ENCODE data around the gene ZG16. TPM values are rescaled to one million over a fixed set of nuclear protein-coding genes. Genes with fewer than 3 reads are reported as not detected.

ZG16 gene
- total and polyA plus RNA-seq, 9 of the 15 experiments (the other 6 are each of a cell fraction or from before 2014, with no cell fraction given), result 0.04 TPM; not detected in 8

GRCh38 chr16:29763326-29763725 lies 14.7 kb upstream of the ZG16 start:
- Histone ChIP-seq H3K79me2 (ENCODE audit: control insufficient read depth, insufficient read depth, low read length) (no peaks in the 10 kb centered on the region), H3K9ac (ENCODE audit: insufficient read depth in 1 of 2, low read depth in 2 of 2, low read length in 2 of 2) (no peak overlapping the region), H3K27me3 (ENCODE audit: control insufficient read depth in 2 of 2, insufficient read depth in 2 of 2, low read length in 2 of 2) (no peaks in the 10 kb centered on the region), H4K20me1 (replicated peaks; ENCODE audit: control insufficient read depth, insufficient read depth, low read length) (no peaks in the 10 kb centered on the region), H3K9me3 (replicated peaks; ENCODE audit: control insufficient read depth, insufficient read depth, low read depth, low read length) (no peaks in the 10 kb centered on the region), H2AFZ (ENCODE audit: low read depth, low read length) (no peak overlapping the region), H3K27ac (ENCODE audit: extremely low read depth, low read depth, low read length) (no peak overlapping the region), H3K4me3 (no peak overlapping the region), H3K4me1 (replicated peaks in 1 of 2; ENCODE audit: control insufficient read depth in 2 of 2, insufficient read depth in 2 of 2, low read length in 2 of 2) (peaks cover 6 to 11% of the 10 kb centered on the region in 2 experiments), H3K9me1 (ENCODE audit: control insufficient read depth, insufficient read depth, low read length) (no peaks in the 10 kb centered on the region), H3K36me3 (ENCODE audit: control insufficient read depth, insufficient read depth, low read length) (no peaks in the 10 kb centered on the region), H3K4me2 (ENCODE audit: insufficient read depth, low read length) (no peak overlapping the region)
- CTCF ChIA-PET (ENCODE audit: low intra/inter-chr PET ratio), result no interaction called here
- no peak for TF ChIP-seq ADNP (tag; IDR thresholded peaks at IDR 0.05)
- no peak for TF ChIP-seq ZNF274 (IDR thresholded peaks at IDR 0.05; ENCODE audit: borderline replicate concordance, low read depth, low read length)
- no peak for TF ChIP-seq TRIM24 (IDR thresholded peaks at IDR 0.05)
- no peak for TF ChIP-seq HES1 (IDR thresholded peaks at IDR 0.05; ENCODE audit: low read depth)
- TF ChIP-seq E2F1 (CRISPR knock-in tag; IDR thresholded peaks at IDR 0.05), result no peak
- no peak for TF ChIP-seq ZNF3 (CRISPR knock-in tag; IDR thresholded peaks at IDR 0.05)
- TF ChIP-seq ATF6 (CRISPR knock-in tag; IDR thresholded peaks at IDR 0.05), result no peak
- no peak for TF ChIP-seq ZNF41 (CRISPR knock-in tag; conservative IDR thresholded peaks at IDR 0.05)
- no peak for TF ChIP-seq TCF7L2 (IDR thresholded peaks at IDR 0.05; ENCODE audit: low read depth, low read length)
- no peak for TF ChIP-seq EWSR1 (IDR thresholded peaks at IDR 0.05; ENCODE audit: borderline replicate concordance, low read depth, partially characterized antibody)
- TF ChIP-seq DMBX1 (CRISPR knock-in tag; IDR thresholded peaks at IDR 0.05; ENCODE audit: borderline replicate concordance), result no peak
- TF ChIP-seq SIX5 (IDR thresholded peaks at IDR 0.05; ENCODE audit: borderline replicate concordance in 1 of 2, insufficient read depth in 1 of 2, low read depth in 1 of 2, low read length in 2 of 2), result no peak
- POLR2A ChIA-PET, result interaction anchor here (0.6 kb wide), 1 partner anchor 538 kb away, joined by 3 read pairs; no protein-coding TSS in a partner anchor
- in situ Hi-C loops (cut with MboI) (no loop called here), intact Hi-C loops (cut with micrococcal nuclease) (no loop called here)
- no TSS peak for BruUV-seq (replicated peaks)
- WGBS (ENCODE audit: insufficient coverage, low coverage, missing lambda C conversion rate), result 72% methylated on average over 6 of the region's 6 CpGs
- no peak for ATAC-seq
- no peak for DNase-seq (ENCODE audit: extremely low read depth in 1 of 4, low spot score in 3 of 4)
- FAIRE-seq, result no peak
